GM19240 (cell line): Measurements from ENCODE around the gene MRPL38.

ENCODE experiments used
- DNase-seq: peaks from one replicate; pipeline ENCODE4 v3.0.0; 2011; ENCODE audit warnings: low spot score; ENCODE audit not compliant: insufficient read length

MRPL38 gene

GRCh38 chr17:75904749-75905521 is at the start of gene MRPL38:
MRPL38 (minus strand) TSS chr17:75904884; CDS start chr17:75904875, 9 bp downstream.
- peak; percentile 99 for DNase-seq

GRCh38 chr17:75950855-75951554 is 46.3 kb upstream of the MRPL38 start:
- no peak for DNase-seq

- DNase-seq: no peak
Measured at GRCh38 chr17:75950421-75950820, 45.7 kb upstream of the MRPL38 start.

- DNase-seq: no peak
Measured at GRCh38 chr17:75945211-75945610, 40.5 kb upstream of the MRPL38 start.

GRCh38 chr17:75943491-75943890 is 38.8 kb upstream of the MRPL38 start:
- no peak for DNase-seq

GRCh38 chr17:75942473-75942872 is 37.8 kb upstream of the MRPL38 start:
- no peak for DNase-seq

GRCh38 chr17:75941442-75941819 is 36.7 kb upstream of the MRPL38 start:
- no peak for DNase-seq

- DNase-seq: peak; percentile 98
Measured at GRCh38 chr17:75940727-75941441, 36.2 kb upstream of the MRPL38 start, which contains the start of gene FBF1. FBF1 (minus strand) TSS chr17:75941042; CDS start chr17:75938149, 2,893 bp downstream.

- DNase-seq: no peak
Measured at GRCh38 chr17:75937652-75938051, 33.0 kb upstream of the MRPL38 start.

- no peak for DNase-seq
Measured at GRCh38 chr17:75933808-75934207, 29.1 kb upstream of the MRPL38 start.

GRCh38 chr17:75932852-75933251 is 28.2 kb upstream of the MRPL38 start:
- no peak for DNase-seq

- no peak for DNase-seq
Measured at GRCh38 chr17:75931062-75931461, 26.4 kb upstream of the MRPL38 start.

GRCh38 chr17:75927286-75927922 is 22.7 kb upstream of the MRPL38 start:
- DNase-seq: peak; percentile 45

GRCh38 chr17:75926456-75926855 is 21.8 kb upstream of the MRPL38 start:
- no peak for DNase-seq

GRCh38 chr17:75925912-75926311 is 21.2 kb upstream of the MRPL38 start:
- DNase-seq: no peak

GRCh38 chr17:75925103-75925502 is 20.4 kb upstream of the MRPL38 start:
- no peak for DNase-seq

GRCh38 chr17:75922963-75923874 is 18.5 kb upstream of the MRPL38 start:
- DNase-seq: no peak

- DNase-seq: no peak
Measured at GRCh38 chr17:75922173-75922961, 17.7 kb upstream of the MRPL38 start.

GRCh38 chr17:75921596-75921995 is 16.9 kb upstream of the MRPL38 start:
- DNase-seq: no peak
